A549 (cell line): Measurements from ENCODE around the gene A4GALT. TPM values are rescaled to one million over a fixed set of nuclear protein-coding genes. Genes with fewer than 3 reads are reported as not detected.
"Not testable (repeated sequence)": the region's sequence is repeated elsewhere in the genome, so short reads cannot be mapped to it uniquely, and the experiment has no call there.

Source experiments
- ATAC-seq, 2 experiments: fragments of 200-7000 bp in 1 of 2; fragments of >200 bp in 1 of 2; cut with Nextera tagmentation in 1 of 2; cut with Tn5 transposase in 1 of 2; 3 replicates each; pipeline versions ENCODE4 v1.8.0 to v1.9.1; 2018 to 2020; ENCODE audit warnings: mild to moderate bottlenecking in 1 of 2, moderate library complexity in 1 of 2
- CTCF ChIA-PET: fragments of 300-600 bp; sonication (Branson Sonifier 250); formaldehyde crosslinking; extraction: SDS; loops from one replicate; lab custom pipeline; 2021; ENCODE audit warnings: antibody characterized with exemption, inconsistent platforms; lab: Yijun Ruan, JAX
- POLR2A ChIA-PET: fragments of 350-600 bp; formaldehyde crosslinking; extraction: SDS; loops from one replicate; lab custom pipeline; 2021; ENCODE audit warnings: antibody characterized with exemption, inconsistent platforms; lab: Yijun Ruan, JAX
- DNase-seq, 2 experiments: peaks; one replicate each; pipeline versions ENCODE4 v3.0.0 to v3.0.0-alpha.2; 2011 to 2016; ENCODE audit warnings: low read depth in 1 of 2, low spot score in 1 of 2
- FAIRE-seq: peaks from 2 replicates; lab custom pipeline; 2011; peaks lifted over from hg19 to GRCh38; lab: Jason Lieb, UNC
- H3K27ac ChIP-seq, 2 experiments: fragments of >200 bp; sonication (Bioruptor Twin); formaldehyde crosslinking; 3 replicates each; pipeline ENCODE4 v1.5.1; 2016 to 2017
- H3K4me1 ChIP-seq: fragments of >200 bp; sonication (Bioruptor Twin); formaldehyde crosslinking; 3 replicates; pipeline ENCODE4 v1.6.1; 2016
- H3K4me2 ChIP-seq: fragments of >200 bp; sonication (Bioruptor Twin); formaldehyde crosslinking; 3 replicates; pipeline ENCODE4 v1.6.1; 2016
- H3K4me3 ChIP-seq: fragments of >200 bp; sonication (Bioruptor Twin); formaldehyde crosslinking; 3 replicates; pipeline ENCODE4 v1.5.1; 2016
- H3K9me3 ChIP-seq: fragments of >200 bp; sonication (Bioruptor Twin); formaldehyde crosslinking; 3 replicates; pipeline ENCODE4 v1.6.1; 2016
- ATOH8 ChIP-seq: fragments of 250-450 bp; sonication (Bioruptor Pico); IDR thresholded peaks from 2 replicates; pipeline ENCODE4 v1.5.0; 2020; ENCODE audit warnings: low read depth, mild to moderate bottlenecking, moderate library complexity
- CBX8 ChIP-seq: fragments of 200-600 bp; sonication (generic); IDR thresholded peaks from 2 replicates; pipeline ENCODE4 v1.6.1; 2016
- CHD2 ChIP-seq: fragments of 150-350 bp; IDR thresholded peaks from 2 replicates; pipeline ENCODE4 v1.6.1; 2014; ENCODE audit warnings: low read length; ENCODE audit not compliant: partially characterized antibody
- E2F6 ChIP-seq: IDR thresholded peaks from 2 replicates; pipeline ENCODE4 v1.6.1; 2012; ENCODE audit warnings: low read depth, borderline replicate concordance
- EHMT2 ChIP-seq: fragments of 200-600 bp; sonication (generic); IDR thresholded peaks from 2 replicates; pipeline ENCODE4 v1.6.1; 2016; ENCODE audit warnings: antibody characterized with exemption, low read depth, mild to moderate bottlenecking, moderate library complexity
- EP300 ChIP-seq, 2 experiments: fragments of >200 bp; sonication (Bioruptor Twin); formaldehyde crosslinking; IDR thresholded peaks; 2 replicates in 1 of 2; 3 replicates in 1 of 2; pipeline ENCODE4 v1.6.1; 2016 to 2017
- FOSB ChIP-seq: fragments of 250-450 bp; sonication (Bioruptor Pico); IDR thresholded peaks from 2 replicates; pipeline ENCODE4 v1.5.0; 2020; ENCODE audit warnings: mild to moderate bottlenecking, moderate library complexity
- FOXS1 ChIP-seq: fragments of 250-450 bp; sonication (Bioruptor Pico); IDR thresholded peaks from 2 replicates; pipeline ENCODE4 v1.5.0; 2020; ENCODE audit warnings: mild to moderate bottlenecking, moderate library complexity
- GATA3 ChIP-seq: IDR thresholded peaks from 2 replicates; pipeline ENCODE4 v1.6.1; 2012; ENCODE audit warnings: borderline replicate concordance
- HMGXB4 ChIP-seq: fragments of 250-450 bp; sonication (Bioruptor Pico); IDR thresholded peaks from 2 replicates; pipeline ENCODE4 v1.5.0; 2021; ENCODE audit warnings: mild to moderate bottlenecking, moderate library complexity, borderline replicate concordance
- HOXB13 ChIP-seq: fragments of 250-450 bp; sonication (Bioruptor Pico); IDR thresholded peaks from 2 replicates; pipeline ENCODE4 v1.5.0; 2020; ENCODE audit warnings: low read depth, mild to moderate bottlenecking, moderate library complexity
- JUN ChIP-seq, 2 experiments: fragments of >200 bp; sonication (Bioruptor Twin); formaldehyde crosslinking; IDR thresholded peaks; 2 replicates in 1 of 2; 3 replicates in 1 of 2; pipeline ENCODE4 v1.6.1; 2016 to 2017
- KDM1A ChIP-seq: fragments of 200-600 bp; sonication (generic); IDR thresholded peaks from 2 replicates; pipeline ENCODE4 v1.6.1; 2016; ENCODE audit warnings: low read depth, mild to moderate bottlenecking
- KDM5A ChIP-seq: fragments of 200-600 bp; sonication (generic); IDR thresholded peaks from 2 replicates; pipeline ENCODE4 v1.6.1; 2016; ENCODE audit warnings: antibody characterized with exemption, mild to moderate bottlenecking
- MAFK ChIP-seq: fragments of 450-650 bp; IDR thresholded peaks from 2 replicates; pipeline ENCODE4 v1.6.1; 2014; ENCODE audit not compliant: partially characterized antibody
- MAX ChIP-seq: IDR thresholded peaks from 2 replicates; pipeline ENCODE4 v1.6.1; 2012
- MAZ ChIP-seq: fragments of 150-350 bp; IDR thresholded peaks from 2 replicates; pipeline ENCODE4 v1.6.1; 2014; ENCODE audit warnings: antibody characterized with exemption, low read depth, low read length, borderline replicate concordance
- MYC ChIP-seq: IDR thresholded peaks from 2 replicates; pipeline ENCODE4 v1.6.1; 2012; ENCODE audit warnings: mild to moderate bottlenecking, inconsistent platforms, low read length, improper control_type of control experiment, borderline replicate concordance
- NR3C1 ChIP-seq: fragments of >200 bp; sonication (Bioruptor Twin); formaldehyde crosslinking; IDR thresholded peaks from 3 replicates; pipeline ENCODE4 v1.6.1; 2017
- PBX3 ChIP-seq: IDR thresholded peaks from 2 replicates; pipeline ENCODE4 v1.6.1; 2012
- PHF8 ChIP-seq: fragments of 200-600 bp; sonication (generic); IDR thresholded peaks from 2 replicates; pipeline ENCODE4 v1.6.1; 2016; ENCODE audit warnings: low read depth, mild to moderate bottlenecking, antibody characterized with exemption, moderate library complexity, borderline replicate concordance
- TFCP2L1 ChIP-seq: fragments of 250-450 bp; sonication (Bioruptor Pico); IDR thresholded peaks from 2 replicates; pipeline ENCODE4 v1.5.0; 2021; ENCODE audit warnings: mild to moderate bottlenecking
- ZC3H11A ChIP-seq: fragments of 450-650 bp; IDR thresholded peaks from 2 replicates; pipeline ENCODE4 v1.6.1; 2014; ENCODE audit warnings: antibody characterized with exemption, mild to moderate bottlenecking
- ZSCAN20 ChIP-seq: fragments of 250-450 bp; sonication (Bioruptor Pico); IDR thresholded peaks from 2 replicates; pipeline ENCODE4 v1.8.0; 2022; ENCODE audit warnings: mild to moderate bottlenecking, moderate library complexity
- WGBS: methylation state at CpG from one replicate; pipeline ENCODE4 v1.1.6; 2017; ENCODE audit errors: missing lambda C conversion rate; 5-methylcytosine and 5-hydroxymethylcytosine counted together
- polyA plus RNA-seq, 4 experiments: library from polyadenylated mRNA; depleted of rRNA in 3 of 4; stranded (reverse); fragments of >200 nt; fragmentation: RNase III in 1 of 4; extraction: RNeasy Plus Mini Kit Qiagen cat#74134 plus additional on column Dnase treatment in 1 of 4; gene quantifications; 2 replicates in 3 of 4; 3 replicates in 1 of 4; pipeline ENCODE4 v1.2.3, GENCODE V29; 2011 to 2017
- TF ChIP-seq, protein P1 (sequence below): fragments of >200 bp; sonication (Bioruptor Twin); formaldehyde crosslinking; IDR thresholded peaks from 3 replicates; pipeline ENCODE4 v1.6.1; 2016

The A4GALT gene
- polyA plus RNA-seq, 2 of the 4 experiments (the other 2 are of a cell fraction), result 5.1 to 7.8 TPM

- no peak for FAIRE-seq
- H3K27ac ChIP-seq, result peak overlapping the region; percentile 46 to 80; a peak in 4 of 6 replicates
Observed at GRCh38 chr22:42743501-42743991, 22.9 kb upstream of the A4GALT start.

GRCh38 chr22:42742940-42743339, 22.3 kb upstream of the A4GALT start:
- Histone ChIP-seq H3K4me3 (no peak overlapping the region), H3K4me2 (no peak overlapping the region), H3K4me1 (peaks cover 24% of the 10 kb centered on the region; the same call in 2 of the 3 replicates), H3K9me3 (no peaks in the 10 kb centered on the region), H3K27ac (peak overlapping the region; percentile 46 to 80; a peak in 4 of 6 replicates)
- ATAC-seq (no peak; a peak in 1 of 6 replicates), DNase-seq (no peak)
- POLR2A ChIA-PET, result no interaction called here
- no peak for TF ChIP-seq TFCP2L1
- no peak for TF ChIP-seq ATOH8 (CRISPR knock-in tag)
- no peak for TF ChIP-seq CHD2
- TF ChIP-seq HOXB13 (CRISPR knock-in tag), result no peak
- TF ChIP-seq FOXS1 (CRISPR knock-in tag), result no peak
- no peak for TF ChIP-seq KDM1A
- TF ChIP-seq PHF8, result no peak
- TF ChIP-seq MAFK, result no peak
- TF ChIP-seq, protein P1, sequence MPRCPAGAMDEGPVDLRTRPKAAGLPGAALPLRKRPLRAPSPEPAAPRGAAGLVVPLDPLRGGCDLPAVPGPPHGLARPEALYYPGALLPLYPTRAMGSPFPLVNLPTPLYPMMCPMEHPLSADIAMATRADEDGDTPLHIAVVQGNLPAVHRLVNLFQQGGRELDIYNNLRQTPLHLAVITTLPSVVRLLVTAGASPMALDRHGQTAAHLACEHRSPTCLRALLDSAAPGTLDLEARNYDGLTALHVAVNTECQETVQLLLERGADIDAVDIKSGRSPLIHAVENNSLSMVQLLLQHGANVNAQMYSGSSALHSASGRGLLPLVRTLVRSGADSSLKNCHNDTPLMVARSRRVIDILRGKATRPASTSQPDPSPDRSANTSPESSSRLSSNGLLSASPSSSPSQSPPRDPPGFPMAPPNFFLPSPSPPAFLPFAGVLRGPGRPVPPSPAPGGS, result no peak
- TF ChIP-seq JUN (IDR thresholded peaks at IDR 0.05), result no peak
- no peak for TF ChIP-seq MAZ
- TF ChIP-seq EHMT2, result no peak
- no peak for TF ChIP-seq NR3C1
- no peak for TF ChIP-seq FOSB
- TF ChIP-seq ZSCAN20 (CRISPR knock-in tag), result no peak
- TF ChIP-seq GATA3, result no peak
- TF ChIP-seq E2F6, result no peak
- TF ChIP-seq, all 56 proteins: peak for 0
- 84% methylated on average over 5 of the region's 8 CpGs for WGBS
- CTCF ChIA-PET, result interaction anchor here (0.8 kb wide), 1 partner anchor 73 kb away, joined by 3 read pairs; no protein-coding TSS in a partner anchor
- no peak for FAIRE-seq

More at GRCh38 chr22:42743501-42743991, 22.9 kb upstream of the A4GALT start:
- CTCF ChIA-PET, result interaction anchor here (0.7 to 0.8 kb wide), 2 partner anchors 73 to 121 kb away, joined by 3 read pairs; no protein-coding TSS in a partner anchor
- POLR2A ChIA-PET, result no interaction called here
- peaks cover 24% of the 10 kb centered on the region; the same call in 2 of the 3 replicates for H3K4me1 ChIP-seq
- ATAC-seq, result peak in 1 of 2 experiments; percentile 49; a peak in 3 of 6 replicates
- TF ChIP-seq, protein P1, result no peak
- TF ChIP-seq EP300 (IDR thresholded peaks at IDR 0.05) (no peak), PBX3 (no peak), ZC3H11A (no peak), KDM5A (no peak), HMGXB4 (CRISPR knock-in tag) (no peak), MYC (no peak), MAFK (no peak), CBX8 (no peak), MAX (no peak)
- TF ChIP-seq, all 56 proteins: peak for 0
- Histone ChIP-seq H3K9me3 (no peaks in the 10 kb centered on the region), H3K4me2 (no peak overlapping the region), H3K4me3 (no peak overlapping the region)
- 66% methylated on average over 9 of the region's 9 CpGs for WGBS
- DNase-seq, result no peak

- CTCF ChIA-PET, result interaction anchor here (1.3 kb wide), 1 partner anchor 18 kb away, joined by 3 read pairs; no protein-coding TSS in a partner anchor
- FAIRE-seq, H3K4me2 ChIP-seq, H3K9me3 ChIP-seq, POLR2A ChIA-PET, ATAC-seq, H3K4me3 ChIP-seq, DNase-seq, H3K27ac ChIP-seq: not testable (repeated sequence)
- H3K4me1 ChIP-seq, result peaks cover 21% of the 10 kb centered on the region; the same call in 2 of the 3 replicates
- 71% methylated on average over 5 of the region's 5 CpGs for WGBS
Observed at GRCh38 chr22:42740320-42740719, 19.6 kb upstream of the A4GALT start.
